AG08395 (cell line): ENCODE measurements around the gene LTBP1.
A peak's percentile ranks its signal among the peaks of the same experiment; 100 is the strongest.
"Not testable (repeated sequence)": the region's sequence is repeated elsewhere in the genome, so short reads cannot be mapped to it uniquely, and the experiment has no call there.

Experiments used
- DNase-seq: peaks from one replicate; pipeline ENCODE4 v3.0.0; 2012; ENCODE audit warnings: mixed read lengths, low spot score

The LTBP1 gene

GRCh38 chr2:33383855-33384598 lies 437.3 kb downstream of the LTBP1 start:
- no peak for DNase-seq

- DNase-seq: no peak
These were observed 437.8 kb downstream of the LTBP1 start for GRCh38 chr2:33384599-33384961.

- no peak for DNase-seq
These were observed 442.2 kb downstream of the LTBP1 start for GRCh38 chr2:33388996-33389395.

GRCh38 chr2:33389695-33390094 lies 442.9 kb downstream of the LTBP1 start:
- DNase-seq: not testable (repeated sequence)

- no peak for DNase-seq
These were observed 444.9 kb downstream of the LTBP1 start for GRCh38 chr2:33391529-33392255.

GRCh38 chr2:33392366-33392765 lies 445.6 kb downstream of the LTBP1 start:
- DNase-seq: no peak

- no peak for DNase-seq
These were observed 448.3 kb downstream of the LTBP1 start for GRCh38 chr2:33395034-33395433.

- peak; percentile 61 for DNase-seq
These were observed 449.0 kb downstream of the LTBP1 start for GRCh38 chr2:33395655-33396249.

- DNase-seq: no peak
These were observed 457.6 kb downstream of the LTBP1 start for GRCh38 chr2:33404321-33404720.

GRCh38 chr2:33406622-33407021 lies 459.9 kb downstream of the LTBP1 start:
- DNase-seq: no peak

- no peak for DNase-seq
These were observed 461.4 kb downstream of the LTBP1 start for GRCh38 chr2:33408109-33408508.

GRCh38 chr2:33409417-33409955 lies 462.7 kb downstream of the LTBP1 start:
- DNase-seq: no peak

- DNase-seq: peak; percentile 64
These were observed 465.0 kb downstream of the LTBP1 start for GRCh38 chr2:33411765-33412164.

- DNase-seq: peak; percentile 54
These were observed 466.2 kb downstream of the LTBP1 start for GRCh38 chr2:33412920-33413319.

GRCh38 chr2:33419581-33420200 lies 472.9 kb downstream of the LTBP1 start:
- no peak for DNase-seq

GRCh38 chr2:33420726-33421125 lies 474.0 kb downstream of the LTBP1 start:
- no peak for DNase-seq

GRCh38 chr2:33421820-33422219 lies 475.1 kb downstream of the LTBP1 start:
- DNase-seq: no peak

GRCh38 chr2:33425161-33425560 lies 478.4 kb downstream of the LTBP1 start:
- no peak for DNase-seq

GRCh38 chr2:33425586-33426031 lies 478.9 kb downstream of the LTBP1 start:
- peak; percentile 36 for DNase-seq

GRCh38 chr2:33426666-33427231 lies 480.0 kb downstream of the LTBP1 start:
- DNase-seq: no peak

- DNase-seq: no peak
These were observed 483.3 kb downstream of the LTBP1 start for GRCh38 chr2:33430077-33430476.

- DNase-seq: no peak
These were observed 484.1 kb downstream of the LTBP1 start for GRCh38 chr2:33430856-33431255.
